H9 (cell line): Measurements from ENCODE around the gene LTBP2. TPM values are rescaled to one million over a fixed set of nuclear protein-coding genes. Genes with fewer than 3 reads are reported as not detected.

Source experiments
- DNase-seq: peaks from one replicate; pipeline ENCODE4 v3.0.0-alpha.2; 2017
- H2AFZ ChIP-seq: one replicate; pipeline ENCODE4 v1.6.1; 2013; ENCODE audit warnings: mild to moderate bottlenecking, low read length, control low read depth, moderate library complexity
- H2AK5ac ChIP-seq: 2 replicates; pipeline ENCODE4 v1.6.1; 2013; ENCODE audit warnings: low read length, control low read depth, mixed read lengths; ENCODE audit not compliant: insufficient read length
- H2BK120ac ChIP-seq: one replicate; pipeline ENCODE4 v1.6.1; 2013; ENCODE audit warnings: low read depth, mild to moderate bottlenecking, low read length, control low read depth, inconsistent platforms; ENCODE audit not compliant: poor library complexity, severe bottlenecking
- H2BK12ac ChIP-seq: 2 replicates; pipeline ENCODE4 v1.6.1; 2013; ENCODE audit warnings: low read length, control low read depth, mixed read lengths, low read depth; ENCODE audit not compliant: insufficient read length
- H2BK15ac ChIP-seq: 2 replicates; pipeline ENCODE4 v1.6.1; 2013; ENCODE audit warnings: low read depth, low read length, control low read depth
- H2BK20ac ChIP-seq: one replicate; pipeline ENCODE4 v1.6.1; 2013; ENCODE audit warnings: low read depth, mild to moderate bottlenecking, low read length, control low read depth, inconsistent platforms; ENCODE audit not compliant: poor library complexity, severe bottlenecking
- H2BK5ac ChIP-seq: 2 replicates; pipeline ENCODE4 v1.6.1; 2013; ENCODE audit warnings: low read length, control low read depth, mixed read lengths; ENCODE audit not compliant: insufficient read length
- H3K14ac ChIP-seq: 2 replicates; pipeline ENCODE4 v1.6.1; 2013; ENCODE audit warnings: low read length, control low read depth; ENCODE audit not compliant: insufficient read depth
- H3K18ac ChIP-seq: 2 replicates; pipeline ENCODE4 v1.6.1; 2013; ENCODE audit warnings: low read depth, mild to moderate bottlenecking, mixed read lengths, low read length, control low read depth; ENCODE audit not compliant: insufficient read length
- H3K23ac ChIP-seq: 2 replicates; pipeline ENCODE4 v1.6.1; 2013; ENCODE audit warnings: low read length, control low read depth, mixed read lengths, low read depth; ENCODE audit not compliant: insufficient read length
- H3K23me2 ChIP-seq: 2 replicates; pipeline ENCODE4 v1.6.1; 2013; ENCODE audit warnings: low read depth, mild to moderate bottlenecking, mixed read lengths, low read length, control low read depth; ENCODE audit not compliant: insufficient read length, poor library complexity, severe bottlenecking
- H3K27ac ChIP-seq: 2 replicates; pipeline ENCODE4 v1.5.1; 2013; ENCODE audit warnings: low read length, control low read depth, mixed read lengths, low read depth; ENCODE audit not compliant: insufficient read length
- H3K27me3 ChIP-seq: 2 replicates; pipeline ENCODE4 v1.6.1; 2013; ENCODE audit warnings: low read length, control low read depth, inconsistent platforms; ENCODE audit not compliant: insufficient read depth
- H3K4ac ChIP-seq: 2 replicates; pipeline ENCODE4 v1.6.1; 2013; ENCODE audit warnings: low read depth, mild to moderate bottlenecking, control low read depth, inconsistent platforms, low read length, moderate library complexity
- H3K4me1 ChIP-seq: 2 replicates; pipeline ENCODE4 v1.6.1; 2013; ENCODE audit warnings: low read length, control low read depth, inconsistent platforms; ENCODE audit not compliant: insufficient read depth
- H3K4me2 ChIP-seq: 2 replicates; pipeline ENCODE4 v1.6.1; 2013; ENCODE audit warnings: low read length, control low read depth, mixed read lengths; ENCODE audit not compliant: insufficient read length, insufficient read depth
- H3K56ac ChIP-seq: 2 replicates; pipeline ENCODE4 v1.6.1; 2013; ENCODE audit warnings: low read depth, mild to moderate bottlenecking, mixed read lengths, low read length, control low read depth; ENCODE audit not compliant: insufficient read length
- H3K79me1 ChIP-seq: 2 replicates; pipeline ENCODE4 v1.6.1; 2013; ENCODE audit warnings: low read depth, mild to moderate bottlenecking, moderate library complexity, low read length, control low read depth, inconsistent platforms; ENCODE audit not compliant: insufficient read depth, poor library complexity, severe bottlenecking
- H3K79me2 ChIP-seq: 2 replicates; pipeline ENCODE4 v1.6.1; 2013; ENCODE audit warnings: low read length, control low read depth, inconsistent platforms; ENCODE audit not compliant: insufficient read depth
- H3K9ac ChIP-seq: 2 replicates; pipeline ENCODE4 v1.6.1; 2013; ENCODE audit warnings: low read length, control low read depth, mixed read lengths; ENCODE audit not compliant: insufficient read length; ENCODE audit errors: extremely low read depth
- H3K9me3 ChIP-seq: one replicate; pipeline ENCODE4 v1.6.1; 2013; ENCODE audit warnings: low read depth, low read length, inconsistent platforms; ENCODE audit not compliant: control insufficient read depth
- H3T11ph ChIP-seq: one replicate; pipeline ENCODE4 v1.6.1; 2013; ENCODE audit warnings: mild to moderate bottlenecking, low read length, control low read depth, inconsistent platforms
- H4K20me1 ChIP-seq: one replicate; pipeline ENCODE4 v1.6.1; 2013; ENCODE audit not compliant: control insufficient read depth, insufficient read length, insufficient read depth
- H4K5ac ChIP-seq: 2 replicates; pipeline ENCODE4 v1.6.1; 2013; ENCODE audit warnings: low read depth, mild to moderate bottlenecking, mixed read lengths, low read length, control low read depth; ENCODE audit not compliant: insufficient read length
- H4K8ac ChIP-seq: replicated peaks from 2 replicates; pipeline ENCODE4 v1.6.1; 2013; ENCODE audit warnings: low read length, control low read depth, mixed read lengths, low read depth; ENCODE audit not compliant: insufficient read length
- H4K91ac ChIP-seq: 2 replicates; pipeline ENCODE4 v1.6.1; 2013; ENCODE audit warnings: low read depth, mild to moderate bottlenecking, moderate library complexity, mixed read lengths, low read length, control low read depth; ENCODE audit not compliant: insufficient read length
- H3K27ac Mint-ChIP-seq, 3 experiments: 2 replicates in 2 of 3; 3 replicates in 1 of 3; pipeline ENCODE4 v1.8.0; 2020 to 2021; ENCODE audit warnings: mixed read lengths in 3 of 3, mild to moderate bottlenecking in 1 of 3, moderate library complexity in 1 of 3
- H3K27me3 Mint-ChIP-seq: 2 replicates; pipeline ENCODE4 v1.8.0; 2021; ENCODE audit warnings: low read depth, mild to moderate bottlenecking, moderate library complexity, mixed read lengths
- H3K36me3 Mint-ChIP-seq, 3 experiments: 2 replicates in 2 of 3; 3 replicates in 1 of 3; pipeline ENCODE4 v1.8.0; 2020 to 2021; ENCODE audit warnings: low read depth in 3 of 3, mixed read lengths in 3 of 3; ENCODE audit not compliant: insufficient read depth in 1 of 3
- H3K4me1 Mint-ChIP-seq, 2 experiments: 2 replicates each; pipeline ENCODE4 v1.8.0; 2020; ENCODE audit warnings: mixed read lengths in 2 of 2
- H3K4me3 Mint-ChIP-seq, 2 experiments: 2 replicates in 1 of 2; 3 replicates in 1 of 2; pipeline ENCODE4 v1.8.0; 2020 to 2021; ENCODE audit warnings: mild to moderate bottlenecking in 2 of 2, mixed read lengths in 2 of 2, moderate library complexity in 1 of 2
- H3K9me3 Mint-ChIP-seq, 2 experiments: 2 replicates in 1 of 2; 3 replicates in 1 of 2; pipeline ENCODE4 v1.8.0; 2020; ENCODE audit warnings: mild to moderate bottlenecking in 2 of 2, mixed read lengths in 2 of 2, moderate library complexity in 1 of 2
- WGBS: extraction: QIAGEN DNeasy Blood & Tissue Kit; methylation state at CpG from one replicate; pipeline ENCODE4 v1.1.7; 2013; ENCODE audit warnings: missing lambda C conversion rate, low lambda C conversion rate, mixed read lengths; ENCODE audit not compliant: insufficient read length; ENCODE audit errors: extremely low coverage; 5-methylcytosine and 5-hydroxymethylcytosine counted together
- total RNA-seq: library from RNA; stranded (reverse); gene quantifications from 2 replicates; pipeline ENCODE4 v1.2.1, GENCODE V29; 2021
- TF ChIP-seq, protein P1 (sequence below): fragments of 200-600 bp; sonication (generic); conservative IDR thresholded peaks from 3 replicates; pipeline ENCODE4 v1.8.0; 2021; ENCODE audit warnings: antibody characterized with exemption, mild to moderate bottlenecking

Gene LTBP2
- total RNA-seq, 1 experiment from 2014 or later, result 0.77 TPM

GRCh38 chr14:74571901-74572725, 39.9 kb downstream of the LTBP2 start:
- no peak overlapping the region for H3K9ac ChIP-seq
- no peak overlapping the region for H3K4ac ChIP-seq
- no peak overlapping the region for H3K27ac ChIP-seq

More at GRCh38 chr14:74571901-74572725, 39.9 kb downstream of the LTBP2 start:
- no peaks in the 10 kb centered on the region for H3K4me1 ChIP-seq
- H3K36me3 Mint-ChIP-seq, result no peaks in the 10 kb centered on the region
- H2AK5ac ChIP-seq, result no peak overlapping the region
- no peaks in the 10 kb centered on the region for H3K27me3 ChIP-seq
- peaks cover 25 to 41% of the 10 kb centered on the region in 2 experiments for H3K4me1 Mint-ChIP-seq
- H3K18ac ChIP-seq, result no peak overlapping the region
- H2BK5ac ChIP-seq, result no peak overlapping the region
- no peak overlapping the region for H3K56ac ChIP-seq
- DNase-seq, result no peak
- no peaks in the 10 kb centered on the region for H3K9me3 Mint-ChIP-seq
- H3K4me2 ChIP-seq, result no peak overlapping the region
- H3K27ac Mint-ChIP-seq, result no peak overlapping the region
- no peaks in the 10 kb centered on the region for H3K9me3 ChIP-seq
- no peaks in the 10 kb centered on the region for H3K79me2 ChIP-seq
- no peak overlapping the region for H2BK120ac ChIP-seq
- no peak overlapping the region for H3K23ac ChIP-seq
- no peaks in the 10 kb centered on the region for H3K79me1 ChIP-seq
- no peak overlapping the region for H2BK15ac ChIP-seq
- H3K4me3 Mint-ChIP-seq, result no peak overlapping the region
- no peak overlapping the region for H4K91ac ChIP-seq
- no peak overlapping the region for H4K5ac ChIP-seq
- H3K27me3 Mint-ChIP-seq, result no peaks in the 10 kb centered on the region; the same call in 1 of the 2 replicates
- H2BK20ac ChIP-seq, result no peak overlapping the region
- no CpG with 5 or more reads among the region's 8 CpGs for WGBS
- no peak overlapping the region for H3K14ac ChIP-seq
- TF ChIP-seq, protein P1, sequence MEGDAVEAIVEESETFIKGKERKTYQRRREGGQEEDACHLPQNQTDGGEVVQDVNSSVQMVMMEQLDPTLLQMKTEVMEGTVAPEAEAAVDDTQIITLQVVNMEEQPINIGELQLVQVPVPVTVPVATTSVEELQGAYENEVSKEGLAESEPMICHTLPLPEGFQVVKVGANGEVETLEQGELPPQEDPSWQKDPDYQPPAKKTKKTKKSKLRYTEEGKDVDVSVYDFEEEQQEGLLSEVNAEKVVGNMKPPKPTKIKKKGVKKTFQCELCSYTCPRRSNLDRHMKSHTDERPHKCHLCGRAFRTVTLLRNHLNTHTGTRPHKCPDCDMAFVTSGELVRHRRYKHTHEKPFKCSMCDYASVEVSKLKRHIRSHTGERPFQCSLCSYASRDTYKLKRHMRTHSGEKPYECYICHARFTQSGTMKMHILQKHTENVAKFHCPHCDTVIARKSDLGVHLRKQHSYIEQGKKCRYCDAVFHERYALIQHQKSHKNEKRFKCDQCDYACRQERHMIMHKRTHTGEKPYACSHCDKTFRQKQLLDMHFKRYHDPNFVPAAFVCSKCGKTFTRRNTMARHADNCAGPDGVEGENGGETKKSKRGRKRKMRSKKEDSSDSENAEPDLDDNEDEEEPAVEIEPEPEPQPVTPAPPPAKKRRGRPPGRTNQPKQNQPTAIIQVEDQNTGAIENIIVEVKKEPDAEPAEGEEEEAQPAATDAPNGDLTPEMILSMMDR, result no peak
- no peak overlapping the region for H4K8ac ChIP-seq
- H3T11ph ChIP-seq, result no peak overlapping the region
- H3K23me2 ChIP-seq, result no peaks in the 10 kb centered on the region
- no peak overlapping the region for H2BK12ac ChIP-seq
- H4K20me1 ChIP-seq, result no peaks in the 10 kb centered on the region
- H2AFZ ChIP-seq, result no peak overlapping the region
